CD4-positive, alpha-beta T cell (primary cell): ENCODE measurements around the gene LYSMD3. TPM values are rescaled to one million over a fixed set of nuclear protein-coding genes. Genes with fewer than 3 reads are reported as not detected.

Experiments used
- ATAC-seq: fragments of 200-7000 bp; cut with Tn5 transposase; one replicate; pipeline ENCODE4 v1.10.0; 2022; ENCODE audit warnings: mild to moderate bottlenecking; ENCODE audit not compliant: poor library complexity
- CTCF ChIA-PET: fragments of 350-600 bp; sonication (Branson Sonifier 250); formaldehyde crosslinking; loops from one replicate; lab custom pipeline; 2021; ENCODE audit warnings: antibody characterized with exemption, inconsistent platforms; lab: Charles Lee
- POLR2A ChIA-PET: fragments of 350-600 bp; sonication (Branson Sonifier 250); formaldehyde crosslinking; loops from one replicate; lab custom pipeline; 2021; ENCODE audit warnings: antibody characterized with exemption, inconsistent platforms; lab: Charles Lee
- DNase-seq, 14 experiments: peaks; one replicate each; pipeline ENCODE4 v3.0.0-alpha.2; 2013 to 2020; ENCODE audit warnings: mixed read lengths in 2 of 14
- H3K27ac ChIP-seq, 2 donors: one replicate each; pipeline versions ENCODE4 v1.5.1 to v1.7.0; 2013; ENCODE audit warnings: low read length in 2 of 2, low read depth in 1 of 2, mild to moderate bottlenecking in 1 of 2
- H3K27me3 ChIP-seq, 2 experiments: 1 replicate in 1 of 2; 2 replicates in 1 of 2; pipeline versions ENCODE4 v1.6.1 to v1.7.0; 2013; ENCODE audit warnings: low read length in 2 of 2, control low read depth in 1 of 2, mild to moderate bottlenecking in 1 of 2, moderate library complexity in 1 of 2; ENCODE audit not compliant: insufficient read depth in 2 of 2, control insufficient read depth in 1 of 2
- H3K36me3 ChIP-seq: one replicate; pipeline ENCODE4 v1.6.1; 2013; ENCODE audit warnings: low read length, control low read depth; ENCODE audit not compliant: insufficient read depth
- H3K4me1 ChIP-seq: one replicate; pipeline ENCODE4 v1.6.1; 2013; ENCODE audit warnings: low read length, control low read depth; ENCODE audit not compliant: insufficient read depth
- H3K4me3 ChIP-seq: one replicate; pipeline ENCODE4 v1.5.1; 2013; ENCODE audit warnings: mild to moderate bottlenecking, low read length, moderate library complexity
- H3K9me3 ChIP-seq, 2 experiments: 1 replicate in 1 of 2; 2 replicates in 1 of 2; pipeline versions ENCODE4 v1.6.1 to v1.7.0; 2013; ENCODE audit warnings: low read length in 2 of 2, mild to moderate bottlenecking in 2 of 2, control low read depth in 1 of 2, moderate library complexity in 1 of 2; ENCODE audit not compliant: control insufficient read depth in 1 of 2, insufficient read depth in 1 of 2
- H3K27ac Mint-ChIP-seq: one replicate; pipeline ENCODE4 v1.8.0; 2020; ENCODE audit warnings: mixed read lengths
- H3K27me3 Mint-ChIP-seq: one replicate; pipeline ENCODE4 v1.8.0; 2021; ENCODE audit warnings: mixed read lengths
- H3K36me3 Mint-ChIP-seq: one replicate; pipeline ENCODE4 v1.8.0; 2021; ENCODE audit warnings: low read depth, mixed read lengths
- H3K4me1 Mint-ChIP-seq: one replicate; pipeline ENCODE4 v1.8.0; 2021; ENCODE audit warnings: low read depth, mixed read lengths
- H3K4me3 Mint-ChIP-seq: one replicate; pipeline ENCODE4 v1.8.0; 2020; ENCODE audit warnings: mild to moderate bottlenecking, mixed read lengths
- H3K9me3 Mint-ChIP-seq: one replicate; pipeline ENCODE4 v1.8.0; 2020; ENCODE audit warnings: mixed read lengths
- CTCF ChIP-seq: fragments of 200-600 bp; IDR thresholded peaks from one replicate; pipeline ENCODE4 v1.8.0; 2022; ENCODE audit warnings: antibody characterized with exemption, mild to moderate bottlenecking
- intact Hi-C, 2 experiments: fragments of 100-400 bp; cut with DNase I in 1 of 2; cut with micrococcal nuclease in 1 of 2; formaldehyde crosslinking; loops; one replicate each; pipeline versions ENCODE4 v1.15.1 to v1.9.0; 2023 to 2025; cut with DNase I, micrococcal nuclease
- total RNA-seq, 174 experiments: library from RNA in 2 of 174; stranded (reverse) in 2 of 174; gene quantifications; one replicate each; pipeline ENCODE4 v1.2.3 and lab custom pipeline; 2021 to 2026

The LYSMD3 gene
- total RNA-seq, 2 experiments from 2014 or later: 27.6 to 32.8 TPM

- Histone ChIP-seq H3K4me1 (no peaks in the 10 kb centered on the region), H3K27me3 (peaks cover 4 to 25% of the 10 kb centered on the region in 2 experiments), H3K36me3 (no peaks in the 10 kb centered on the region), H3K27ac (no peak overlapping the region), H3K9me3 (no peaks in the 10 kb centered on the region), H3K4me3 (no peak overlapping the region)
- no peak for ATAC-seq
- intact Hi-C loops: no loop called here
- no peak for TF ChIP-seq CTCF
- Mint-ChIP-seq H3K36me3 (no peaks in the 10 kb centered on the region), H3K9me3 (no peaks in the 10 kb centered on the region), H3K27me3 (peaks cover 64% of the 10 kb centered on the region), H3K4me3 (no peak overlapping the region), H3K4me1 (no peaks in the 10 kb centered on the region), H3K27ac (no peak overlapping the region)
- POLR2A ChIA-PET: no interaction called here
- CTCF ChIA-PET: interaction anchor here (0.6 kb wide), 1 partner anchor 13 kb away, joined by 3 read pairs; no protein-coding TSS in a partner anchor
- no peak for DNase-seq
These were observed 16.1 kb upstream of the LYSMD3 start for GRCh38 chr5:90545511-90545910.

GRCh38 chr5:90542827-90543519, 13.6 kb upstream of the LYSMD3 start:
- H3K36me3 Mint-ChIP-seq: no peaks in the 10 kb centered on the region
- H3K9me3 Mint-ChIP-seq: no peaks in the 10 kb centered on the region
- Histone ChIP-seq H3K36me3 (no peaks in the 10 kb centered on the region), H3K9me3 (no peaks in the 10 kb centered on the region), H3K27ac (no peak overlapping the region), H3K4me3 (no peak overlapping the region), H3K4me1 (no peaks in the 10 kb centered on the region), H3K27me3 (peaks cover 0 to 21% of the 10 kb centered on the region in 2 experiments)
- peaks cover 65% of the 10 kb centered on the region for H3K27me3 Mint-ChIP-seq
- TF ChIP-seq CTCF: no peak
- CTCF ChIA-PET: no interaction called here
- no peak for DNase-seq
- POLR2A ChIA-PET: no interaction called here
- ATAC-seq: no peak
- intact Hi-C loops: no loop called here
- H3K4me3 Mint-ChIP-seq: no peak overlapping the region
- no peak overlapping the region for H3K27ac Mint-ChIP-seq
- H3K4me1 Mint-ChIP-seq: no peaks in the 10 kb centered on the region

GRCh38 chr5:90534922-90535321, 5.5 kb upstream of the LYSMD3 start:
- Mint-ChIP-seq H3K9me3 (no peaks in the 10 kb centered on the region), H3K4me3 (no peak overlapping the region), H3K36me3 (peaks cover 2% of the 10 kb centered on the region), H3K27ac (no peak overlapping the region), H3K4me1 (no peaks in the 10 kb centered on the region), H3K27me3 (peaks cover 57% of the 10 kb centered on the region)
- no peak for DNase-seq
- Histone ChIP-seq H3K27me3 (peaks cover 11 to 26% of the 10 kb centered on the region in 2 experiments), H3K27ac (no peak overlapping the region), H3K9me3 (no peaks in the 10 kb centered on the region), H3K4me1 (peaks cover 2% of the 10 kb centered on the region), H3K36me3 (no peaks in the 10 kb centered on the region), H3K4me3 (no peak overlapping the region)
- CTCF ChIA-PET: no interaction called here
- intact Hi-C loops: loop anchor here (5.0 kb wide), 3 partner anchors 247 to 1808 kb away; no protein-coding TSS in a partner anchor
- POLR2A ChIA-PET: no interaction called here
- TF ChIP-seq CTCF: no peak
- ATAC-seq: no peak
